ENCODE results near the gene ODF4.

Gene ODF4

GRCh38 chr17:8339540-8339939, at the start of gene ODF4:
Gene ODF4, plus strand, starts transcription at chr17:8339840. Its CDS starts 212 bp downstream, at chr17:8340052.
- no peak for DNase-seq

GRCh38 chr17:8290043-8290442, 49.6 kb upstream of the ODF4 start:
- DNase-seq, result no peak

GRCh38 chr17:8292639-8293395, 46.8 kb upstream of the ODF4 start:
- DNase-seq, result no peak

- no peak for DNase-seq
Measured at GRCh38 chr17:8294361-8294760, 45.3 kb upstream of the ODF4 start.

- no peak for DNase-seq
Measured at GRCh38 chr17:8294814-8295316, 44.8 kb upstream of the ODF4 start.

- no peak for DNase-seq
Measured at GRCh38 chr17:8300226-8300625, 39.4 kb upstream of the ODF4 start.

GRCh38 chr17:8300627-8301242, 38.9 kb upstream of the ODF4 start:
- peak; percentile 62 for DNase-seq

GRCh38 chr17:8310601-8311123, 29.0 kb upstream of the ODF4 start:
- no peak for DNase-seq

GRCh38 chr17:8311131-8311790, 28.4 kb upstream of the ODF4 start:
- no peak for DNase-seq

- DNase-seq, result no peak
Measured at GRCh38 chr17:8312251-8312650, 27.4 kb upstream of the ODF4 start.

- no peak for DNase-seq
Measured at GRCh38 chr17:8312726-8313600, 26.7 kb upstream of the ODF4 start.

GRCh38 chr17:8314797-8315763, 24.6 kb upstream of the ODF4 start:
- DNase-seq, result no peak

GRCh38 chr17:8315764-8316217, 23.8 kb upstream of the ODF4 start:
- no peak for DNase-seq

GRCh38 chr17:8318010-8318935, 21.4 kb upstream of the ODF4 start:
- DNase-seq, result no peak

- no peak for DNase-seq
Measured at GRCh38 chr17:8320262-8320661, 19.4 kb upstream of the ODF4 start.

GRCh38 chr17:8320990-8321389, 18.6 kb upstream of the ODF4 start:
- DNase-seq, result no peak

- DNase-seq, result no peak
Measured at GRCh38 chr17:8322061-8322460, 17.6 kb upstream of the ODF4 start.

- DNase-seq, result no peak
Measured at GRCh38 chr17:8324132-8324531, 15.5 kb upstream of the ODF4 start.

- no peak for DNase-seq
Measured at GRCh38 chr17:8324923-8325322, 14.7 kb upstream of the ODF4 start.
